Activated T-cell treated with anti-CD3 and anti-CD28 coated beads for 4 hours (primary cell): ENCODE measurements around the gene POU5F1.
A peak's percentile ranks its signal among the peaks of the same experiment; 100 is the strongest.

Experiments
- DNase-seq: peaks from one replicate; pipeline ENCODE4 v3.0.0-alpha.2; 2020

Gene POU5F1

DNA sequence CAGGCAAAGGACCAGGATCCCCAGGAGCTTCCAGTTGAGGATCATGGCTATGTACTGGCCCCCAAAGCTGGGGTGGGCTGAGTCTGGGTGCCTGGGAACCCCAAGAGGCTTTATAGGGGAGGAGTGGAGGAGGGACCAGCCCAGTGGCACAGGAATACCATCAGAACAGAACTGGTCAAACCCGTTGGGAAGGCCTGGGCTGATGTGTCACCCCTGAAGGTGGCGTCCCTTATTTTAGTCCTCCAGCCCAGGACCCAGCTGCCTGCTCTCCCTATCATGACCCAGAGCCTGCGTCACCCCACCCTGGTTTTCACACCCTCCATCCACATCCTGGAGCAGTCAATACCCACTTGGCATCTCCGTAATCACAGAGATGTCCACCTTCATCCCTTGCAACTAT is 31.5 kb downstream of the POU5F1 start, which contains the start of gene PSORS1C2:
Gene PSORS1C2 (minus strand): TSS at position 85 of the 400 bp plus-strand sequence. CDS start 40 bp downstream, at position 45.
- no peak for DNase-seq

DNA sequence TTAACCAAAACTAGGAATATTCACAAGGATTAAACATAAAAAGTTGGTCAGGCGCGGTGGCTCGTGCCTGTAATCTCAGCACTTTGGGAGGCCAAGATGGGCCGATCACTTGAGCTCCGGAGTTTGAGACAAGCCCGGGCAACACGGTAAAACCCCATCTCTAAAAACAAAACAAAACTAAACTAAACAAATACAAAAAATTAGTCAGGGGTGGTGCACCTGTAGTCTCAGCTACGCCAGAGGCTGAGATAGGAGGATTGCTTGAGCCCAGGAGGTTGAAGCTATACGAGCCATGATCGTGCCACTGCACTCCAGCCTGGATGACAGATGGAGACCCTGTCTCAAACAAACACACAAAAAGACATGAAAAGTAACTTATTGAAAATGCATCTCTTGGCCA is 34.8 kb downstream of the POU5F1 start:
- DNase-seq = no peak

DNA sequence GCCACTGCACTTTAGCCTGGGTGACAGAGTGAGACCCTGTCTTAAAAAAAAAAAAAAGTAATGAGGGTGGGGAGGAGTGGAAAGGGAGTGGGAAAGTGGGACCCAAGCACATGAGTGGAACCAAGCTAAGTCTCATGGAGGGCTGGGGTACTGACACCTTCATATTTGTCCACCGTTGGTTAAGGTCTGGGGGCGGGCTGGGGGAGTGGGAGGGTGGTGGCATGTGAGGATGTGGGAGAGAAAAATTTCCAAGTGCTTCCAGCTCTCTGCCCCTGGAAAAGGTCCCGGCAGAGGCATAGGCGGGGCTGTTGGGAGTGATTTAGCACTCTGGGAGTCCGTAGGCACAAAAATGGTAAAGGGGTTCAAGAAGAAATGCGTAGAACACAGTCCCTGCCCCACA is 37.7 kb downstream of the POU5F1 start:
- DNase-seq = no peak

DNA sequence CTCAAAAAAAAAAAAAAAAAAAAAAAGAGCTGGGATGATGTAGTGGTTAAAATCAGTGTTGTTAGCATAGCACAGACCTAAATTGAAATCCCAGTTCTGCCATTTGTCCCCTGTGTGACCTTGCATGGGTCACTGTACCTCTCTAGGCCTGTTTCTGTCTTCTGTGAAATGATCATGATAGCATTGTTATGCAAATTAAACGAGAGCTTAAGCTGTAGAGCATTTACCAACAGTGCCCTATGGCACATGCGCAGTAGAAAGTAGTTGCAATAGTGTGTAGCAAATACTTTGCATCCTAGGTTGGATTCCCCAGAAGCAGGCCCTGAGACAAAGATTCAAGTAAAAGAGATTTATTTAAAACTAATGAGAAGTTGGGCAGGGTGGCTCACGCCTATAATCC is 38.9 kb downstream of the POU5F1 start:
- DNase-seq = no peak

DNA sequence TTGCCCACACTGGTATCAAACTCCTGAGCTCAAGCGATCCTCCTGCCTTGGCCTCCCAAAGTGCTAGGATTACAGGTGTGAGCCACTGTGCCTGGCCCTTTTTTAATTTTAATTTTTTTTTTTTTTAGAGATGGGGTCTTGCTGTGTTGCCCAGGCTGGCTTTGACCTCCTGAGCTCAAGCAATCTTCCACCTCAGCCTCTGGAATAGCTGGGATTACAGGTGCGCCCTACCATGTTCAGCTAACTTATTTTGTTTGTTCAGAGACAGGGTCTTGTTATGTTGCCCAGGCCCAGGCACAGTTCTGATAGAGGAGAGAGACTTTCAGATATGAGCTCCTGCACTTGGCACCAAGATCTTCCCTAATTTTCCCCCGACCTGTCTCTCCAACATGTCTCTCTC is 39.7 kb downstream of the POU5F1 start:
- no peak for DNase-seq

DNA sequence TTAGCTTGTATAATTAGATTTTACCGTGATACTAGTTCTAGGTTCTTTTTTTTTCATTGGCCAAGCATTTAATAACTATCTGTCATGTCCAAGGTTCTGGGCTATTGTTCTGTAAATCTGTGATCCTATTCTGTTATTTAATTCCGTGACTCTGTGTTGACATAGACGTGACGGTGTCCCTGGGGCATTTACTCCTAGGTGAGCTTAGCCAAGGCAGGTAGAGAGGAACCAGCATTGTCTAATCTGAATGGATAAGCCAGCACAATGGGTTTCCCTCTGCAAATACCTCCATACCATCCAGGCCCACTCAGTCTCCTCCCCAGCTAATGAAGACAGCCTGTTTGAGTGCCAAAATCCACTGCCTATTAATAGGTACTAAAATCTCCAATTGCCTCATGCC is 41.4 kb downstream of the POU5F1 start:
- no peak for DNase-seq

DNA sequence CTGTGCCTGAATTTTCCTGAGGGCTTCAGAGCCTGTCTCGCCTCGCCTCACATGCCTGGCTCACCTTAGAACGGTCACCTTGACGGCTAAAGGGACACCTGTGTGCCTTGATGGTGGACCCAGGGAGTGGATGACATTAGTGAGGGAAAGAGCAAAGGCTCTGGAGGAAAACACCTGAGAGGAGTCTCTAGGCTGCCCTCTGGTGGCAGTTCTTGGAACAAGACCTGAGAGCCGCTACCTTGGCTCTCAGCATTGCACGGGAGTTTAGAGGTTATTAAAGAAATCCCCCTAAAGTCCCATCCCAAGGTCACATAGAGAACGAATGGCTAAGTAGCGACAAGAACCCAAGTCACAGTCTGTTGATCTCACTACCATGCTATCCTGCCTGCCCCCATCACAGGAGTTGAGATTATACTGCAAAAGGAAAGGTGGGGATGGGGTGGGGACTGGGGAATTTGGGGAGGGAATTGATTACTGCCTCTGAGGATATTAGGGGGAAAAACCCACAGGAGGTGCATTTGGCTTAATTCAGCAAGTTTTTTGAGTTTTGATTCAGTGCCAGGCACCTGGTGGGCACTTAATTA is 42.3 kb downstream of the POU5F1 start:
- peak; percentile 67 for DNase-seq

DNA sequence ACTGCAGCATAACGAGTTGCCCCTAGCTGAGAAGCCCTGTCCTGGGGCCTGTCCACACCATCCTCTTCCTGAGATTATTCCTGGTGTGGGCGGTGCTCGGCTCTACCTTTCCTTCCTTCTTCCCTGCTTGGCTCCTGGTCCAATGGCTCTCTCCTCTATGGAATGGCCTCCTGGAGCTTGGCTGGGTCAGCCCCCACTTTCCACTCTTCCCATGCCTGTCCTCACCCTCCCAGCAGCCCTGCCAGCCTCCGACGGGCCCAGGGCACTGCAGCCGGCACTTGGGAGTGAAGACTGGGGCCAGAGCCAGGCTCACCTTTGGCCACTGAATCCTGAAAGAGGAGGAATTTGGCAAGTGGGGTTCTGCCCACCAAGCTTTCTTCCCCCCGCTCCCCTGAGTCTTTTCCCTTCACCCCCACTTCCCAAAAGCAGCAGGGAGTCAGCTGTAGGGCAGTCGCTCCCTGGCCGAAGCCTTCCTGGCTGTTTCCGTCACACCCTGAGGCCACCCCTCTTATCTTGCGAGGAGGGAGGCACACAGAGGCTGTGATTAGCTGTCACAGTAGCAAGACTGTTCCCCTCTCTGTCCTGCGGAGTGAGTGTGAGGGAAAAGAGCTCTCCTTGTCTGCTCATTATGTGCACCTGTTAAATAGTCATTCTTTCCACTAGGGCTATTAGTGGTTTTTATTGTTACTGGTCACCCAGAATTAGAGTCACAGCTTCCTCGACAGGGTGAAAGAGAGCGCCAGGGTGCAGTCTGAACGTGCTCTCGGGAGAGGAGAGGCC is 43.9 kb downstream of the POU5F1 start:
- no peak for DNase-seq

DNA sequence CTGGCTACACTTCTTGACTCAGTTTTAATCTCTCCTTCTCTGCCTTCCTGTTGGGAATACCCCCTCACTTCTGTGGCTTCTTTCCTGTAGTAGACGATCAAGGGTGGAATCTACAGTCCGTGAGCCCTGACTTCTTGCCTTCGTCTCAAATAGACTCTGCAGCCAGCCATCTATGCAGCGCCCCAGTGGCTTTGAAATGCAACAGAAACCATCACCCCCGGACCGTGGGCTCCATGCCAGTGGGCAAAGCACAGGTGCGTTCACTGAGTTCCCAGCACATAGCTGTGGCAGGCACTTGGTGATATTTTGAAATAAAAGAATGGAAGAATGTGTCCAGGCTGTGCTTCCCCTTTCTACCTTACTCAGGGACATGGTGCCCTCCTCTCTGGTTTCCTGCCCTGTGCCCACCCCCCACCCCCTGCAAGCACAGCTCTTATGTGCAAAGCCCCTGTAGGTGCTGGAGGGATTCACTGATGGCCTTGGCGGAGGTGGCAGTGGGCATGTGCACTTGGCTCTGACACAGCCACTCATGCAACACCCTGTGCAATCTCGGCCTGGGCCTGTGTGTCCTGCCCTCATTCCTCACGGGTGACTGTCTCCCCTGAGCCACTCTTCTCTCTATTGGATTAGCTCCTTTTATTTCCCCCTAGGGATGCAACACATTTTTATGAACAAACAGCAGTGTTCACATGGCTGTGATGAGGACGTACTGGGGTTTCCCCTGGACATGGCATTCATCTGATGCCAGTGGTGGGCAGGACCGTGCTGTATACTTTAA is 44.7 kb downstream of the POU5F1 start:
- DNase-seq = no peak

DNA sequence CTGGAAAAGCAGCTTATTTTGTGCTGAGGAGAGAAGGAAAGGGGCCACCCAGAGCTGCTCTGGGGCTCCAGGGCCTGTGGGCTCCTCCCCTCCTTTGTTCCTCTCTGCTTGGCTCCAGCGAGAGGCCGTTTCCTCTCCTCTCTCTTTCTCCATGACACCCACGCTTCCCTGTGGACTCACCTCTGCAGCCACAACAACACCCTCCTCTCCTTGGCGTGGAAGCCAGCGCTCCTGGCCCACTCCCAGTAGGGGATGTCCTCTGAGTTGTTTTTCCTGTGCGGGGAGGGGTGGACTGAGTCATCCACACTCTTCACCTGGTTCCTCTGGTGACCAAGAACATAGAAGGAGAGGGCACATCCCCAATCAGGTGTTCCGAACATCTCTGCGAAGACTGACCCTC is 45.3 kb downstream of the POU5F1 start:
- no peak for DNase-seq

DNA sequence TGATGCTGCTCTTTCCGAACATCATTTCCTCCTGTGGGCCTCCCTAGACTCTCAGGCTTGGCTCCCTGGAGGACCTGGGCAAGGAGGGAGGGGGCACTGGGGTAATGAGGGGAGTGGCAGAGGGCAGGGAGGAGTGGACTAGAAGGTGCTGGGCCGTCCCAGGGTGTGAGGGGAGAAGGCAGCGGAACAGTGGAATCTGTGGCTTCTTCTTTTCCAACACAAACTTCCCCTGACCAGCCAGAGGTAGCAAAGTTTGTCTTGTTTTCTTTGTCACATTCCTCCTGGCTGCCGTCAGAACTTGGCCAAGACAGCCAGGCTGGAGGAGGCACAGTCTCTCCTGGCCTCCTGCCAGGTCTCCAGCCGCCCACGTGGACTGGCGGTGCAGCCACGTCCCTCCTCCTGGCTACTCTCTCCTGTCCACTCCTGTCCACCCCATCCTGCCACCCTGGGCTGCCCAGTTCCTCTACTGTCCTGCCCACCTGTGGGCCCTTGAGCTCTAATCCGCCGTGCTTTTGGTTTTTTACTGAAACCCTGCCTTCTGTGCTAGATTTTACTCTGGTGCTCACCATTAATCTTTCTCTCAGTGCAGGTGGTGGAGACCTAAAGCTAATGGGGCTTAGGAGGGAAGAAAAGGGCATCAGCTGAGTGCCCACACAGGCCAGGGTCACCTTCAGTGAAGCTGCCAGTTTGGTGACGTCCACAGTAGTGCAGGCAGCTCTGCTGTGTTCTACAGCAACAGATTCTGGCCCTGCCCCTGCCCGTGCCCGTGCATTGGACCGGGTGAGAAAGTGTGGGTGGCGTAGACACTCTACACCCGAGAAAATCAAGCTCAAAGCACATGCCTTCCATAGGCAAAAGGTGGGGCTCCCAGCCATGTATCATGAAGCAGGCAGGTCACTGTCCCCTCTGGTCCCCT is 47.4 kb downstream of the POU5F1 start:
- no peak for DNase-seq

DNA sequence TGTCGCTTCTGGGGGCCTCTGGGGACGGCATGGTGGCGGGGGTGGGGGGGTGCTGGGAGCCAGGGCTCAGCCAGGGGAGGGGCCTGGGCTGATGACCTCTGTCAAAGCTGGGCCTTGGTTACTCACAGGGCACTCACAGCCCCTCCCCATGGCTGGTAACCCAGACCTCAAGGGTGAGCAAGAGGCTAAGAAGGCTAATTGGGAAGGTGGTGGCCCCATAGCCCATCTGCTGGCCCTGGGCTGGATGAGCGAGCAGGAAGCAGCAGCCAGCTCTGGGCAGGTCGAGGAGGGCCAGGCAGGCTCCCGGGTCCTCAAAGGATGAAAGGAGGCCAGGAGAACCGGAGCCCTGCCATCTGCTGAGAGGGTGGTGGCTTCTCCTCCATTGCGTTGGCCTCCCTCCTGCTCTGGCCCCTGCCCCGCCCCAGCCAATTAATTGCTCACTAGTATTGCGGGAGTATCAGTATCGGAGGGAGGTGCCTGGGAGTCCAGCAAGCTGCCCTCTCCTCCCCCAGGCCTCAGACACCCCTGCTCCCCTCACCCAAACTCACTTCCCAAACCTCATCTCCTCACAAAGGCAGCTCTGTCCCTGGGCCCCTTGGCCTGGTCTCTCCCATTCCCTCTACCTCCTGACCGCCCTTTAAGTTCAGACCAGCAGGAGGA is 49.2 kb downstream of the POU5F1 start:
- no peak for DNase-seq

DNA sequence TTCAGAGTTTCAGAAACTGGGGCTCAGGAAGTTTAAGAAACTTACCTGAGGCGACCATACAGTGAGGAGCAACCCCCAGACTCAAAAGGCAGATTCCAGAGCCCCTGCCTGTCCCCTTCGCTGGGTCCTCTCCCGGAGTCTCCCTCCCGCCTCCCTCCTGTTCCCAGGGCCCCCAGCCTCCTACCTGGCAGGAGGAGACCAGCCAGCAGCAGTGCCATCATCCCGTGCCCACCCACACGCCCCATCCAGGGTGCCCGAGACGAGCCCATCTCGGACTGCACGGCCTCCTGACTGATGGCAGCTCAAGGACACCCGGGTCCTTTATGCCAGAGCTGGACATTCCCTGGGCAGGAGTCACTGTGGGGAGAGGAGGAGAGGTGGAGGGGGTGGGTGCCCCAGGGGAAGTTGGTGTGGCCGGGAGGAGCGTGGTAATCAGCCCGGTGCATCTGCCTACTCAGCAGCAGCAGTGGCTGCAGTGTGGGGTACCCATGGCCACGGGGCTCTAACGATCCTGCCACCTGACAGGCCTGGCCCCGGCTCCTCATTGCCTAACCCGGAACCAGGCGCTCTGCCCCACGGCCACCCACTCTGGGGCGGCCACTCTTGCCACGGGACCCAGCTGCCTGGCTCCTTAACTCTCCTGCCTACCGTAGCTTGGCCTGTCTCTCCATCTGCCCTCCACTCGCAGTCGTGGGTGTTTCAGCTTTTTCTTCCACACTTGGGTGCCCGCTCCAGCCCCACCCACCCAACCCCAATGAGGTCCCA is 50.1 kb downstream of the POU5F1 start, which contains the start of gene CDSN:
Gene CDSN (minus strand): TSS at position 296 of the 765 bp plus-strand sequence. CDS start 27 bp downstream, at position 269.
- DNase-seq = no peak

DNA sequence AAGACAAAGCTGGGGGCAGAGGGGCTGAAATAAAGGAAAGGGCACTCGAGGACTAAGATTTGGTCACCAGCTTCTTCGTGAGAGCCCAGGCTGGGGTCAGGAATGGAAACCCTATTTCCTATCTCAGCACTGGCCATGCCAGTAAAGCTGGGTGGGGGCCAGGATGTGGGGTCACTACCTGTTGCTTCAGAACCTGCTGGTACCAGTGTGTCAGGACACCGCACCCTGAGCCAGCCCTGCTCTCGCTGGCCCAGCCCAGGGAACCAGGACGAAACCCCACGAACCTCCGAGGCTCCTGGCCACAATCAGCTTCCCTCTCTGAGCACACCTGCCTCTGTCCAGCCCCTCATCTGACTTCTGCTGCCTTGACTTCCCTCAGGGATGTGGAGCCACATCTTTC is 52.3 kb downstream of the POU5F1 start:
- no peak for DNase-seq

DNA sequence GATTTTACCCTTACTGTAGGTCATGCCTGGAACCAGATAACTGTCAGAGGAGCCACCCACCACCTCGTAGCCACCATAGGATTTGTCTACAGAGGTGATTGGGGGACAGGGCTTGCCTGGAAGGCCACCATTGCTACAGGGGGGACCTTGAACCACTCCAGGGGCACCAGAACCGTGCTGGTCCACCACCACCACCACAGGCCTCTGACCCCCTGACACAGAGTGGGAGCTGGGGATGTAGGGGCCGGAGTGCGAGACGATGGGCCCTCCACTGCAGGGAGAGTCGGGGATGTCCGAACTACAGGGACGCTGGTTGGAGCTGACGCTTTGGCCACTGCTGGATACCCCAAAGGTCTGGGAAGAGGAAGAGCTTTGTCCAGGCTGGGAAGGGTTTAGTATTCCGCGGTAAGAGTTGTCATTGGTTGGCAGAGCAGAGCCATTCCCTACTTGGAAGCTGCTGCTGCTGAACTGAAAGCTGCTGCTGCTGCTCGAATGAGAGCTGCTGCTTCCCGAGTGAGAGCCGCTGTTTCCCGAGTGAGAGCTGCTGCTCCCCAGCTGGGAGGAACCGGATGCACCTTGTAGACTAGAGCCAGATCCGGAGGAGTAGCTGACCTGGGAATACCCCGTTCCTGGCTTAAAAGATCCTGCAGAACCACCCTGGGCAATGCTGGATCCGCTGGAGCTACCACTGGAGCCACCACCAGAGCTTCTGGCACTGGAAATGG is 53.7 kb downstream of the POU5F1 start:
- DNase-seq = no peak

DNA sequence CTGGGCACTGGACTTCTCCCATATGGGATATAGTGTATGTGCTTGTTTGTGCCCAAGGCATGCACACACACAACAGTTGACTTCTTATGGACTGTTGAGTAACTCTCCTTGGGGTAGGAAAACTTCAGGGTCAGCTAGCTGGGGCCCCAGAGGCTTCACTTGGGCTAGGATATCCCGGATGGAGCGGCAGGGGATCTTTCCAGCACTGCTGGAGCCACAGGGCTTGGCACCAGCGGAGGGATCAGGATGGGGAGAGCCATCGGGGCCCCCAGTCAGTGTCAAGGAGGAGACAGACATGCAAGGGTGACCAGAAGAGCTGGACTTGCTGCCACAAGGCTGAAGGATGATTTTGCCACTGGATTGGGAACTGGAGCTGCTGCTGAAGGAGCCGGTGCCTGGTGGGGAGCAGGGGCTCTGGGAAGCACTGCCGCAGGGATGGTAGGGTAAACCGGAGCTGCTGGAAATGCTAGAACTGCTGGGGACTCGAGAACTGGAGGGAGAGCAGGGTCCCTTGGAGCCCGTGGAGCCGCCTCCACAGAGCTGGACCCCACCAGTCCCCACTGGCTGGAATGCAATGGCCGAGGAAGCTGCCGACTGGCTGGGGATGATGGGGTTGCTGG is 54.4 kb downstream of the POU5F1 start:
- DNase-seq = no peak

DNA sequence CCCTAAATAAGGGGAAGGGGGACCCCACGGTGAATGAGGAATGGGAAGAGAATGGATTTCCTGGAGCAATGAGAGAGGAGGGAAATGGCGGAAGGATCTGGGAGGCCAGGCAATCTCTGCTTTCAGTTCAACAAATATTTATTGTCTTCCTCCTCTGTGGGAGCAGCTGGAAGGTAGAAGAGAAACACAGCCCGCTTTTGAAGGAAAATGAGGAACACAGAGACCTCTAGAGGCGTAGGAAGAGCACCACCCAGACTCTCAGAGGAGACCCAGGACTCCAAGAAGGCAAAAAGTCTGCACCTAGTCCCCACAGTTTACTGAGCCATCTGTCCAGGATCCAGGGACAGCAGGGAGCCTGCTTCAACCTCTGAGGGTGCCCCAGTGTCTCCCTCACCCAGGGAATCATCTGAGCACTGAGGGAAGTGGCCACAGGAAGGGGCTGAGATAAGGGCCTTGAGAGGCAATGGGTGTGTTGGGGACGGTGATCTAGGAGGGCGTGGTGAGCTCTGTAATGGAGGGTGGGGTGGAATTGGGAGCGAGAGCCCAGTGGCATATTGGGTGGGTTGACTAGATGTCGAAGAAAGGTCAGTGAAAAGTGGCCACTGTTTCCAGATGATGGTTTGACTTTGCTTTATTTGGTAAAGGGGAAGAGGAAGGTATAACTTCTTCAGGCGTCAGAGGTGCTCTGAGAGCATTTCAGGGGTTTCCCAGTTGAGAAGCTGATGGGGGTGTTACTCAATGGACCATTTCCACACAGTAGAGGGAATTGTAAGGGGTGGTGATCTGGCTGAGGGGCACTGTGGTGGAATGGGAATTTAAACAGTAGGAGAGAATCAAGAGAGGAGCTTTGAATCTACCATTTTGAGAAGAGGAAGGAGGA is 55.3 kb downstream of the POU5F1 start:
- no peak for DNase-seq

DNA sequence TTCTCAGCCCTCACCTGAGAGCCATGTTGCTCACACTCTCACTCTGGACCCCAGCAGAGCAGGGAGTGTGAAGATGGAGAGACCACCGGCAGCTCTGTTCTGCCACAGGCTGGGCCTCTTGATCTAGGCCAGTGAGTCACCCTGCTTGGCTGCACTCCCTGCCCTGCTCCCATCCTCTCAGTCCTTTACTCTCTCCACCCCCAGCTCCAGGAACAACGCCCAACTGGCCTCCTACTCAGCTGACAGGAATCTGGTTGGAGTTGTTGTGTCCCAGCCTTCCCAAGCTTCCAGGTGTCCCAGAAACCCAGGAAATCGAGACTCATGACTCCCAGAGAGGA is 56.0 kb downstream of the POU5F1 start, which contains the start of gene PSORS1C1:
Gene PSORS1C1 (plus strand): TSS at position 260 of the 338 bp plus-strand sequence. CDS start 14,833 bp downstream, outside the sequence.
- DNase-seq = no peak
